HepG2 (cell line): ENCODE measurements around the gene NOL8. TPM values are rescaled to one million over a fixed set of nuclear protein-coding genes. Genes with fewer than 3 reads are reported as not detected.

ENCODE experiments used
- CEBPB ChIP-seq: IDR thresholded peaks from 2 replicates; pipeline ENCODE4 v1.6.1; 2011; ENCODE audit warnings: low read depth, low read length, improper control_type of control experiment, borderline replicate concordance
- MAFF ChIP-seq: IDR thresholded peaks from 2 replicates; pipeline ENCODE4 v1.6.1; 2011; ENCODE audit warnings: low read depth, low read length, improper control_type of control experiment
- MIER2 ChIP-seq: IDR thresholded peaks from 2 replicates; pipeline ENCODE4 v1.6.1; 2016; ENCODE audit warnings: missing biosample characterization, missing genetic modification reagents
- RFX5 ChIP-seq: IDR thresholded peaks from 2 replicates; pipeline ENCODE4 v1.6.1; 2011; ENCODE audit warnings: low read depth, low read length, improper control_type of control experiment
- SAP130 ChIP-seq: IDR thresholded peaks from 2 replicates; pipeline ENCODE4 v1.6.1; 2016; ENCODE audit warnings: low read depth
- SMC3 ChIP-seq: IDR thresholded peaks from 2 replicates; pipeline ENCODE4 v1.6.1; 2011; ENCODE audit warnings: low read length, improper control_type of control experiment
- SSRP1 ChIP-seq: IDR thresholded peaks from 2 replicates; pipeline ENCODE4 v1.6.1; 2016; ENCODE audit warnings: control low read depth
- TSC22D2 ChIP-seq: sonication (generic); formaldehyde crosslinking; IDR thresholded peaks from 2 replicates; pipeline ENCODE4 v1.5.1; 2020; ENCODE audit warnings: missing genetic modification reagents, mild to moderate bottlenecking, borderline replicate concordance
- ZNF510 ChIP-seq: sonication (generic); formaldehyde crosslinking; IDR thresholded peaks from 2 replicates; pipeline ENCODE4 v1.4.0; 2020; ENCODE audit warnings: low read depth, mild to moderate bottlenecking, missing genetic modification reagents
- ZNF549 ChIP-seq: sonication (generic); formaldehyde crosslinking; IDR thresholded peaks from 2 replicates; pipeline ENCODE4 v1.5.0; 2020; ENCODE audit warnings: missing genetic modification reagents
- polyA plus RNA-seq, 8 experiments: library from polyadenylated mRNA; depleted of rRNA in 3 of 8; stranded (reverse) in 7 of 8; unstranded in 1 of 8; fragments of >200 nt; fragmentation: Illumina TruSeq in 4 of 8; extraction: Trizol in 4 of 8; gene quantifications; 2 replicates each; pipeline versions ENCODE4 v1.2.1 to v1.2.3, GENCODE V29; 2011 to 2016; ENCODE audit warnings: low read depth in 4 of 8, missing spikeins in 1 of 8, mixed read lengths in 1 of 8; ENCODE audit not compliant: insufficient read depth in 1 of 8
- total RNA-seq, 5 experiments: library from RNA; depleted of rRNA; stranded (reverse); fragments of >200 nt; fragmentation: Illumina TruSeq; extraction: Trizol; gene quantifications; 2 replicates each; pipeline ENCODE4 v1.2.3, GENCODE V29; 2016; ENCODE audit warnings: low read depth in 1 of 5
- TF ChIP-seq, protein P1 (sequence below): sonication (generic); formaldehyde crosslinking; IDR thresholded peaks from 2 replicates; pipeline ENCODE4 v1.4.0; 2020; ENCODE audit warnings: mild to moderate bottlenecking, missing genetic modification reagents, borderline replicate concordance
- TF ChIP-seq, protein P2 (sequence below): IDR thresholded peaks from 2 replicates; pipeline ENCODE4 v1.6.1; 2012; ENCODE audit warnings: low read depth, low read length, improper control_type of control experiment
- TF ChIP-seq, protein P3 (sequence below): sonication (generic); formaldehyde crosslinking; IDR thresholded peaks from 2 replicates; pipeline ENCODE4 v1.5.0; 2020; ENCODE audit warnings: mild to moderate bottlenecking, missing genetic modification reagents
- TF ChIP-seq, protein P4 (sequence below): sonication (generic); formaldehyde crosslinking; IDR thresholded peaks from 2 replicates; pipeline ENCODE4 v1.4.0; 2020; ENCODE audit warnings: missing genetic modification reagents
- TF ChIP-seq, protein P5 (sequence below): sonication (generic); formaldehyde crosslinking; IDR thresholded peaks from 2 replicates; pipeline ENCODE4 v1.8.0; 2022; ENCODE audit warnings: missing genetic modification reagents, mild to moderate bottlenecking, inconsistent platforms, borderline replicate concordance
- TF ChIP-seq, protein P6 (sequence below): sonication (generic); formaldehyde crosslinking; IDR thresholded peaks from 2 replicates; pipeline ENCODE4 v1.4.0; 2020; ENCODE audit warnings: mild to moderate bottlenecking, low read depth, missing genetic modification reagents
- TF ChIP-seq, protein P7 (sequence below): sonication (generic); formaldehyde crosslinking; IDR thresholded peaks from 2 replicates; pipeline ENCODE4 v1.4.0; 2020; ENCODE audit warnings: missing genetic modification reagents; ENCODE audit errors: not compliant biosample characterization

Gene NOL8
- total and polyA plus RNA-seq, 2 of the 13 experiments (the other 11 are each of a cell fraction or from before 2014, with no cell fraction given) = 12.8 to 36.3 TPM

DNA sequence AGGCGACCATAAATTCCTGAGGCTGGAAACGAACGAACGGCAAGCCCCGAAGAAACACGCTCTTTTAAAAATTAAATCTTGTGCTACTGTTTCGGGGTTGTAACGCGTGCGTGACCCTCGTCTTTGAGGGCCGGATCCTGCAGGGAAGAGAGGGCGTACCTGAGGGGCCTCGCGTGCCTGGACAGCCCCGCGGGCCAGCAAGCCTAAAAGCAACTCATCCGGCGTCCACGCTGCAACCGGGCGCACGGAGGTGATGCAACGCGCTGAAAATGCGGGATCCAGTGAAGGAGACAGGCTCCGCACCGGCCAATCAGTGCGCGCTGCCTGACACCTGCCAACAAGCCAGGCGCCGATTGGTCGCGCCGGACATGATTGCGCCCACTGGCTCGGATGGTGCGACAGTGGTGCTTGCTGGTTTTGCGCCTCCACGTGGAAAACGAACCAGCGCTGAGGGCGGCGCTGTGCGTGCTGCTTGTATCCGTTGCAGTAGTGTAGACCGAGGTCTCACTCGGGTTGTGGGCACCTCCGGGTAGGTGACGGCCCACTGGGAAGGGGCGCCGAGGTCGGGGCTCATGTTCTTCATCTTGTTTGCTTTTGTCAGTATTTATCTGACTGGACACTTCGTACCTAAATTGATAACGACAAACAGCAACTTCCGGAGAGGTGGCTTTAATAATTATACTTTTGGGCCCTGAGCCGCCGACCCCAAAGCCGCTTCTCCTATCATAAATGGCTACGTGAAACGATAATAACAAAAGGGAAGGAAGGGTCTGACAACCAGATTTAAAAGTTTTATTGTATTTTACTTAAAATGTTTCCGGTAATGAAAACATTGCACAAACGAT lies 31.5 kb downstream of the NOL8 start, which contains the start of gene IARS1 (continued):
- TF ChIP-seq, protein P1, sequence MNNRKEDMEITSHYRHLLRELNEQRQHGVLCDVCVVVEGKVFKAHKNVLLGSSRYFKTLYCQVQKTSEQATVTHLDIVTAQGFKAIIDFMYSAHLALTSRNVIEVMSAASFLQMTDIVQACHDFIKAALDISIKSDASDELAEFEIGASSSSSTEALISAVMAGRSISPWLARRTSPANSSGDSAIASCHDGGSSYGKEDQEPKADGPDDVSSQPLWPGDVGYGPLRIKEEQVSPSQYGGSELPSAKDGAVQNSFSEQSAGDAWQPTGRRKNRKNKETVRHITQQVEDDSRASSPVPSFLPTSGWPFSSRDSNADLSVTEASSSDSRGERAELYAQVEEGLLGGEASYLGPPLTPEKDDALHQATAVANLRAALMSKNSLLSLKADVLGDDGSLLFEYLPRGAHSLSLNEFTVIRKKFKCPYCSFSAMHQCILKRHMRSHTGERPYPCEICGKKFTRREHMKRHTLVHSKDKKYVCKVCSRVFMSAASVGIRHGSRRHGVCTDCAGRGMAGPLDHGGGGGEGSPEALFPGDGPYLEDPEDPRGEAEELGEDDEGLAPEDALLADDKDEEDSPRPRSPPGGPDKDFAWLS (CRISPR knock-in tag) = 0 out of 2 replicates have a peak, but pooled peaks have one; percentile 73
- TF ChIP-seq MAFF (0 out of 2 replicates have a peak, but pooled peaks have one; percentile 4), SMC3 (no peak), ZNF549 (CRISPR knock-in tag) (no peak), SSRP1 (no peak), SAP130 (CRISPR knock-in tag) (peak; percentile 100), ZNF510 (CRISPR knock-in tag) (peak; percentile 75; the same call in 1 of the 2 replicates), CEBPB (peak; percentile 99), MIER2 (CRISPR knock-in tag) (peak; percentile 39; the same call in 1 of the 2 replicates), TSC22D2 (CRISPR knock-in tag) (0 out of 2 replicates have a peak, but pooled peaks have one; percentile 44), RFX5 (0 out of 2 replicates have a peak, but pooled peaks have one; percentile 30)
- TF ChIP-seq, protein P2, sequence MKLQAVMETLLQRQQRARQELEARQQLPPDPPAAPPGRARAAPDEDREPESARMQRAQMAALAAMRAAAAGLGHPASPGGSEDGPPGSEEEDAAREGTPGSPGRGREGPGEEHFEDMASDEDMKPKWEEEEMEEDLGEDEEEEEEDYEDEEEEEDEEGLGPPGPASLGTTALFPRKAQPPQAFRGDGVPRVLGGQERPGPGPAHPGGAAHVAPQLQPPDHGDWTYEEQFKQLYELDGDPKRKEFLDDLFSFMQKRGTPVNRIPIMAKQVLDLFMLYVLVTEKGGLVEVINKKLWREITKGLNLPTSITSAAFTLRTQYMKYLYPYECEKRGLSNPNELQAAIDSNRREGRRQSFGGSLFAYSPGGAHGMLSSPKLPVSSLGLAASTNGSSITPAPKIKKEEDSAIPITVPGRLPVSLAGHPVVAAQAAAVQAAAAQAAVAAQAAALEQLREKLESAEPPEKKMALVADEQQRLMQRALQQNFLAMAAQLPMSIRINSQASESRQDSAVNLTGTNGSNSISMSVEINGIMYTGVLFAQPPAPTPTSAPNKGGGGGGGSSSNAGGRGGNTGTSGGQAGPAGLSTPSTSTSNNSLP = 0 out of 2 replicates have a peak, but pooled peaks have one; percentile 20
- TF ChIP-seq, protein P3, sequence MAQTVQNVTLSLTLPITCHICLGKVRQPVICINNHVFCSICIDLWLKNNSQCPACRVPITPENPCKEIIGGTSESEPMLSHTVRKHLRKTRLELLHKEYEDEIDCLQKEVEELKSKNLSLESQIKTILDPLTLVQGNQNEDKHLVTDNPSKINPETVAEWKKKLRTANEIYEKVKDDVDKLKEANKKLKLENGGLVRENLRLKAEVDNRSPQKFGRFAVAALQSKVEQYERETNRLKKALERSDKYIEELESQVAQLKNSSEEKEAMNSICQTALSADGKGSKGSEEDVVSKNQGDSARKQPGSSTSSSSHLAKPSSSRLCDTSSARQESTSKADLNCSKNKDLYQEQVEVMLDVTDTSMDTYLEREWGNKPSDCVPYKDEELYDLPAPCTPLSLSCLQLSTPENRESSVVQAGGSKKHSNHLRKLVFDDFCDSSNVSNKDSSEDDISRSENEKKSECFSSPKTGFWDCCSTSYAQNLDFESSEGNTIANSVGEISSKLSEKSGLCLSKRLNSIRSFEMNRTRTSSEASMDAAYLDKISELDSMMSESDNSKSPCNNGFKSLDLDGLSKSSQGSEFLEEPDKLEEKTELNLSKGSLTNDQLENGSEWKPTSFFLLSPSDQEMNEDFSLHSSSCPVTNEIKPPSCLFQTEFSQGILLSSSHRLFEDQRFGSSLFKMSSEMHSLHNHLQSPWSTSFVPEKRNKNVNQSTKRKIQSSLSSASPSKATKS (CRISPR knock-in tag) = no peak; the same call in 1 of the 2 replicates
- TF ChIP-seq, protein P4, sequence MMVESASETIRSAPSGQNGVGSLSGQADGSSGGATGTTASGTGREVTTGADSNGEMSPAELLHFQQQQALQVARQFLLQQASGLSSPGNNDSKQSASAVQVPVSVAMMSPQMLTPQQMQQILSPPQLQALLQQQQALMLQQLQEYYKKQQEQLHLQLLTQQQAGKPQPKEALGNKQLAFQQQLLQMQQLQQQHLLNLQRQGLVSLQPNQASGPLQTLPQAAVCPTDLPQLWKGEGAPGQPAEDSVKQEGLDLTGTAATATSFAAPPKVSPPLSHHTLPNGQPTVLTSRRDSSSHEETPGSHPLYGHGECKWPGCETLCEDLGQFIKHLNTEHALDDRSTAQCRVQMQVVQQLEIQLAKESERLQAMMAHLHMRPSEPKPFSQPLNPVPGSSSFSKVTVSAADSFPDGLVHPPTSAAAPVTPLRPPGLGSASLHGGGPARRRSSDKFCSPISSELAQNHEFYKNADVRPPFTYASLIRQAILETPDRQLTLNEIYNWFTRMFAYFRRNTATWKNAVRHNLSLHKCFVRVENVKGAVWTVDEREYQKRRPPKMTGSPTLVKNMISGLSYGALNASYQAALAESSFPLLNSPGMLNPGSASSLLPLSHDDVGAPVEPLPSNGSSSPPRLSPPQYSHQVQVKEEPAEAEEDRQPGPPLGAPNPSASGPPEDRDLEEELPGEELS = peak; percentile 75
- TF ChIP-seq, protein P5, sequence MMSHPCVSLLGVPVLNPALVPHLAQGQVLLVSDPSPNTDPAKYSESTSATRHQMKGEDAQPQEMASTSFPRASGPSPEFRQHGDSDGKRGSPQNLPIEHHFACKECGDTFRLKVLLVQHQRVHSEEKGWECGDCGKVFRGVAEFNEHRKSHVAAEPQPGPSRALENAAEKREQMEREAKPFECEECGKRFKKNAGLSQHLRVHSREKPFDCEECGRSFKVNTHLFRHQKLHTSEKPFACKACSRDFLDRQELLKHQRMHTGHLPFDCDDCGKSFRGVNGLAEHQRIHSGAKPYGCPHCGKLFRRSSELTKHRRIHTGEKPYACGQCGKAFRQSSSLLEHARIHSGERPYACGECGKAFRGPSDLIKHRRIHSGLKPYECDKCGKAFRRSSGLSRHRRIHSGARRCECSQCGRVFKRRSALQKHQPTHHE = peak; percentile 91; the same call in 1 of the 2 replicates
- TF ChIP-seq, protein P6, sequence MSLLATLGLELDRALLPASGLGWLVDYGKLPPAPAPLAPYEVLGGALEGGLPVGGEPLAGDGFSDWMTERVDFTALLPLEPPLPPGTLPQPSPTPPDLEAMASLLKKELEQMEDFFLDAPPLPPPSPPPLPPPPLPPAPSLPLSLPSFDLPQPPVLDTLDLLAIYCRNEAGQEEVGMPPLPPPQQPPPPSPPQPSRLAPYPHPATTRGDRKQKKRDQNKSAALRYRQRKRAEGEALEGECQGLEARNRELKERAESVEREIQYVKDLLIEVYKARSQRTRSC = no peak
- TF ChIP-seq, protein P7, sequence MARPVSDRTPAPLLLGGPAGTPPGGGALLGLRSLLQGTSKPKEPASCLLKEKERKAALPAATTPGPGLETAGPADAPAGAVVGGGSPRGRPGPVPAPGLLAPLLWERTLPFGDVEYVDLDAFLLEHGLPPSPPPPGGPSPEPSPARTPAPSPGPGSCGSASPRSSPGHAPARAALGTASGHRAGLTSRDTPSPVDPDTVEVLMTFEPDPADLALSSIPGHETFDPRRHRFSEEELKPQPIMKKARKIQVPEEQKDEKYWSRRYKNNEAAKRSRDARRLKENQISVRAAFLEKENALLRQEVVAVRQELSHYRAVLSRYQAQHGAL (CRISPR knock-in tag) = peak; percentile 76
